Fibroblast of lung (primary cell): ENCODE measurements around the gene CDH4. TPM values are rescaled to one million over a fixed set of nuclear protein-coding genes. Genes with fewer than 3 reads are reported as not detected.

Experiments used
- DNase-seq, 2 donors: peaks; one replicate each; pipeline versions ENCODE4 v3.0.0 to v3.0.0-alpha.2; 2010; ENCODE audit warnings: low read depth in 2 of 2
- H2AFZ ChIP-seq: 2 replicates; pipeline ENCODE4 v1.5.1; 2012; ENCODE audit warnings: low read length, control low read depth, inconsistent platforms
- H3K27ac ChIP-seq: 2 replicates; pipeline ENCODE4 v1.5.1; 2011; ENCODE audit warnings: low read length, control low read depth; ENCODE audit not compliant: insufficient read depth
- H3K27me3 ChIP-seq: 2 replicates; pipeline ENCODE4 v1.5.1; 2011; ENCODE audit warnings: mild to moderate bottlenecking, low read length; ENCODE audit not compliant: control insufficient read depth, insufficient read depth
- H3K36me3 ChIP-seq: 2 replicates; pipeline ENCODE4 v1.5.1; 2011; ENCODE audit warnings: low read length; ENCODE audit not compliant: control insufficient read depth, insufficient read depth
- H3K4me1 ChIP-seq: 2 replicates; pipeline ENCODE4 v1.5.1; 2011; ENCODE audit warnings: low read length; ENCODE audit not compliant: control insufficient read depth, insufficient read depth; ENCODE audit errors: extremely low read depth
- H3K4me2 ChIP-seq: 2 replicates; pipeline ENCODE4 v1.5.1; 2011; ENCODE audit warnings: low read length, control low read depth; ENCODE audit not compliant: insufficient read depth; ENCODE audit errors: extremely low read depth
- H3K4me3 ChIP-seq, 4 experiments: fragments of 200-600 bp in 1 of 4; sonication (generic) in 1 of 4; replicated peaks in 1 of 4; 2 replicates each; pipeline ENCODE4 v1.5.1; 2011 to 2016; ENCODE audit warnings: low read length in 4 of 4, low read depth in 3 of 4, mild to moderate bottlenecking in 3 of 4, control low read depth in 2 of 4, inconsistent platforms in 1 of 4, mixed read lengths in 1 of 4; ENCODE audit not compliant: insufficient read depth in 1 of 4; ENCODE audit errors: control extremely low read depth in 1 of 4
- H3K79me2 ChIP-seq: 2 replicates; pipeline ENCODE4 v1.5.1; 2012; ENCODE audit warnings: mild to moderate bottlenecking, low read length, inconsistent platforms; ENCODE audit not compliant: control insufficient read depth, insufficient read depth
- H3K9ac ChIP-seq: 2 replicates; pipeline ENCODE4 v1.5.1; 2011; ENCODE audit warnings: mild to moderate bottlenecking, low read length, control low read depth; ENCODE audit not compliant: insufficient read depth
- H3K9me3 ChIP-seq: 2 replicates; pipeline ENCODE4 v1.5.1; 2012; ENCODE audit warnings: low read depth, low read length; ENCODE audit not compliant: control insufficient read depth, insufficient read depth
- H4K20me1 ChIP-seq: 2 replicates; pipeline ENCODE4 v1.5.1; 2011; ENCODE audit warnings: low read length; ENCODE audit not compliant: control insufficient read depth, insufficient read depth; ENCODE audit errors: extremely low read depth
- EZH2 ChIP-seq: IDR thresholded peaks from 2 replicates; pipeline ENCODE4 v1.5.1; 2012; ENCODE audit warnings: low read length, control low read depth, mild to moderate bottlenecking; ENCODE audit errors: missing control alignments
- polyA plus RNA-seq, 2 donors: library from polyadenylated mRNA; depleted of rRNA in 1 of 2; stranded (reverse) in 1 of 2; unstranded in 1 of 2; fragments of >200 nt; gene quantifications; 2 replicates each; pipeline ENCODE4 v1.2.1, GENCODE V29; 2011 to 2012; ENCODE audit warnings: missing spikeins in 1 of 2
- total RNA-seq: library from RNA; depleted of rRNA; stranded (reverse); fragments of >200 nt; gene quantifications from 2 replicates; pipeline ENCODE4 v1.2.1, GENCODE V29; 2014
- TF ChIP-seq, protein P1 (sequence below), 2 donors: IDR thresholded peaks in 1 of 2; conservative IDR thresholded peaks in 1 of 2; 1 replicate in 1 of 2; 2 replicates in 1 of 2; pipeline ENCODE4 v1.5.1; 2011 to 2012; ENCODE audit warnings: low read length in 2 of 2, control low read depth in 1 of 2, inconsistent platforms in 1 of 2, low read depth in 1 of 2, mild to moderate bottlenecking in 1 of 2

CDH4 gene
- total and polyA plus RNA-seq, 2 donors (not counting 1 experiment from before 2014, with no cell fraction given), result 4.8 to 6.8 TPM

DNA sequence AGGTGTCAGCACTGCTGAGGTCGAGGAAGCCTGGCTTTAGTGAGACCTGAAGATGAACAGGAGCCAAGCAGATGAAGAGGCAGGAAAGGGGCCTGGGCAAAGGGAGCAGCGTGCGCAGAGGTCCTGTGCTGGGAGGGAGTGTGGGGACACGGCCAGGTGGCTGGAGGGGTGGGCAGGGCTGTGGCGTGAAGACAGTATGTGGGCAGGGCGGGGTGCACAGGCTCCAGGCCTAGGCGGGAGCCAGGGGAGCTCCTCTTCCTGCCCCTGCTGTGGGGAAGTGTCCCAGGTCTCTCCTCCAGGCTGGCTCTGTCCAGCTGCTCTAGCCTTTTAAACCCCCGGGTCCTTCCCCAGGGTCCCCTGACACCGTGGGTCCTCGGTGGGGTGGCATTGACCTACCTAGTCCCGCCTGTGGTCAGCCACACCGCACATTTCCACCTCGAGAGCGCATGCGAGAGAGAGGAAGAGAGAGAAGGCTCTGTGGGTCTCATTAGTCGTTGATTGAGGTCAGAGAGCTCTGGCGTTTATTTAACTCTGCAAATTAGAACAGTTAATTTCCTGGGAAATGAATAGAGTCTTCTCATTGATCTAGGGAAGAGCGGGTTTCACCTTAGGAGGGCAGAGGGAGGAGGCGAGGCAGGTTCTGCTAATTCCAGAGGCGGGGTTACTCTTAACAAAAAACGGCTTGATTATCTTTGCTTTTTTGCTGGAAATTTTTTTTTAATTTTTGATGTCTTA is 68.8 kb downstream of the CDH4 start:
- TF ChIP-seq, protein P1, sequence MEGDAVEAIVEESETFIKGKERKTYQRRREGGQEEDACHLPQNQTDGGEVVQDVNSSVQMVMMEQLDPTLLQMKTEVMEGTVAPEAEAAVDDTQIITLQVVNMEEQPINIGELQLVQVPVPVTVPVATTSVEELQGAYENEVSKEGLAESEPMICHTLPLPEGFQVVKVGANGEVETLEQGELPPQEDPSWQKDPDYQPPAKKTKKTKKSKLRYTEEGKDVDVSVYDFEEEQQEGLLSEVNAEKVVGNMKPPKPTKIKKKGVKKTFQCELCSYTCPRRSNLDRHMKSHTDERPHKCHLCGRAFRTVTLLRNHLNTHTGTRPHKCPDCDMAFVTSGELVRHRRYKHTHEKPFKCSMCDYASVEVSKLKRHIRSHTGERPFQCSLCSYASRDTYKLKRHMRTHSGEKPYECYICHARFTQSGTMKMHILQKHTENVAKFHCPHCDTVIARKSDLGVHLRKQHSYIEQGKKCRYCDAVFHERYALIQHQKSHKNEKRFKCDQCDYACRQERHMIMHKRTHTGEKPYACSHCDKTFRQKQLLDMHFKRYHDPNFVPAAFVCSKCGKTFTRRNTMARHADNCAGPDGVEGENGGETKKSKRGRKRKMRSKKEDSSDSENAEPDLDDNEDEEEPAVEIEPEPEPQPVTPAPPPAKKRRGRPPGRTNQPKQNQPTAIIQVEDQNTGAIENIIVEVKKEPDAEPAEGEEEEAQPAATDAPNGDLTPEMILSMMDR (conservative IDR thresholded peaks at IDR 0.05 in 1 of 2, IDR thresholded peaks at IDR 0.05 in 1 of 2; ENCODE audit: low read depth in 1 of 2, low read length in 2 of 2), result no peak
- no peak for TF ChIP-seq EZH2
- no peaks in the 10 kb centered on the region for H3K9me3 ChIP-seq
- no peak overlapping the region for H3K4me2 ChIP-seq
- no peak overlapping the region for H2AFZ ChIP-seq
- H3K27ac ChIP-seq, result no peak overlapping the region
- no peaks in the 10 kb centered on the region for H3K79me2 ChIP-seq
- no peak overlapping the region for H3K4me3 ChIP-seq
- no peaks in the 10 kb centered on the region for H3K27me3 ChIP-seq
- H3K9ac ChIP-seq, result no peak overlapping the region
- H3K4me1 ChIP-seq, result no peaks in the 10 kb centered on the region
- peaks cover 2% of the 10 kb centered on the region for H3K36me3 ChIP-seq
- H4K20me1 ChIP-seq, result no peaks in the 10 kb centered on the region
- no peak for DNase-seq

DNA sequence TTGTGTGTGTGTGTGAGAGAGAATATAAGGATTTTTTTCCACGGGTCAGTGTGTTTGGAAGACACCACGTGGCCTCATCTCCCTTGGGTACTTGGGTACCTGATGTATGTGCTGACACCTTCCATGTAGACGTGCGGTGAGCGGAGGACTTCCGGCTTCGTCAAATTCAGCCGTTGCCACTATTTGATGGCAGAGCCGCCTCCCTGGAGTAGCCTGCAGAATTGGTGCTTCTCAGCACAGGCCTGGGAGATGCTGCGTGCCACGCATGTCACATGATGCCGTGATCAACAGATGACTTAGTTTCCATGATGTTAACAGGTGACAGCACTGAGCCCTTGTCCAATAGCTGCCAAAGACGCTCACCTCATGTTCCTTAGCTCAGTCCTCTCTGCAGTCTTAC is 69.4 kb downstream of the CDH4 start:
- Histone ChIP-seq H3K4me2 (no peak overlapping the region), H3K4me1 (no peaks in the 10 kb centered on the region), H2AFZ (no peak overlapping the region), H3K9me3 (no peaks in the 10 kb centered on the region), H3K4me3 (no peak overlapping the region), H3K9ac (no peak overlapping the region), H3K36me3 (peaks cover 2% of the 10 kb centered on the region), H3K27ac (no peak overlapping the region), H4K20me1 (no peaks in the 10 kb centered on the region), H3K27me3 (no peaks in the 10 kb centered on the region), H3K79me2 (no peaks in the 10 kb centered on the region)
- DNase-seq, result no peak
- TF ChIP-seq EZH2, result no peak
- TF ChIP-seq, protein P1 (conservative IDR thresholded peaks at IDR 0.05 in 1 of 2, IDR thresholded peaks at IDR 0.05 in 1 of 2; ENCODE audit: low read depth in 1 of 2, low read length in 2 of 2), result no peak

DNA sequence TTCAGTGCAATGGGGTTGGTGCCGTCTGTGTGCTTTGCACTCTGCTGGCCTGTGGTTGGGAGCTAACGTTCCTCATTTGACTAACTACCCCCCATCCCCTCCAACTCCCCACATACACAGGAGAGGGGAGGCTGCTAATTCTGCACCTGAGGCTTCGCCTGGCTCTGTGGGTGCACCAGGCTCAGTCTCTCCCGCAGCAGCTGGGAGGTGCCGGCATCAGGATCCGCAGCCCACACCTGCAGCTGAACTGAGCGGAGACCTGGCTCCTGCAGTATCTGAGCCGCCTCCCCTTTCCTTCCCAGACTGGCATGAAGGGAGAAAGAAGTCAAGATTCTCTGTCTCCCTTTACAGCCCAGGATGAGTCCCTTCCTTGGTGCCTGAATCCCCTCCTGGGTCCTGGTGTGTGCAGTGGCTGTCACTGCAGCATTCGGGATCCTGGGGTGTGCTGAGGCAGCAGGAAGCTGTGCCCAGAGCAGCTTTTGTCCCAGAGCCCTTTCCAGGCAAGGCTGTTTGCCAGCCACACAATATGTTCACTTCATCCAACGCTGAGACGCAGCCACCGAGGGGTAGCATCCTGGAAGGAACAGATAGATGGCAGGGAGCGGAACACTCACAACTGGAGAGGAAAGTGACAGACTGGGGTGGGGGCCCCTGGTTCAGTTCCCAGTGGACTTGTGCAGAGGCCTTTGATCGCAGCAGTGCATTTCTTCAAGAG is 70.2 kb downstream of the CDH4 start:
- no peak overlapping the region for H3K9ac ChIP-seq
- H2AFZ ChIP-seq, result no peak overlapping the region
- H3K4me2 ChIP-seq, result no peak overlapping the region
- no peaks in the 10 kb centered on the region for H3K27me3 ChIP-seq
- TF ChIP-seq EZH2, result no peak
- TF ChIP-seq, protein P1 (conservative IDR thresholded peaks at IDR 0.05 in 1 of 2, IDR thresholded peaks at IDR 0.05 in 1 of 2; ENCODE audit: low read depth in 1 of 2, low read length in 2 of 2), result no peak
- no peak overlapping the region for H3K4me3 ChIP-seq
- H4K20me1 ChIP-seq, result no peaks in the 10 kb centered on the region
- no peak for DNase-seq
- H3K27ac ChIP-seq, result no peak overlapping the region
- no peaks in the 10 kb centered on the region for H3K9me3 ChIP-seq
- H3K36me3 ChIP-seq, result peaks cover 2% of the 10 kb centered on the region
- no peaks in the 10 kb centered on the region for H3K79me2 ChIP-seq
- no peaks in the 10 kb centered on the region for H3K4me1 ChIP-seq
